Fibroblast of villous mesenchyme (primary cell): ENCODE measurements around the gene MRPL38. TPM values are rescaled to one million over a fixed set of nuclear protein-coding genes. Genes with fewer than 3 reads are reported as not detected.

ENCODE experiments used
- DNase-seq: peaks from one replicate; pipeline ENCODE4 v3.0.0-alpha.2; 2010; ENCODE audit warnings: low read depth
- H3K4me3 ChIP-seq: 2 replicates; pipeline ENCODE4 v1.5.1; 2011; ENCODE audit warnings: low read depth, mild to moderate bottlenecking, low read length
- total RNA-seq: library from RNA; depleted of rRNA; stranded (reverse); fragments of >200 nt; gene quantifications from 2 replicates; pipeline ENCODE4 v1.2.3, GENCODE V29; 2012
- TF ChIP-seq, protein P1 (sequence below): IDR thresholded peaks from 2 replicates; pipeline ENCODE4 v1.5.1; 2012; ENCODE audit warnings: low read depth, mild to moderate bottlenecking, low read length; ENCODE audit not compliant: insufficient read depth

Gene MRPL38
- 33.7 and 45.1 TPM in 2 replicates for total RNA-seq

GRCh38 chr17:75904749-75905521, at the start of gene MRPL38:
MRPL38 (minus strand) TSS chr17:75904884; CDS start chr17:75904875, 9 bp downstream.
- peak within 1 kb of the TSS; percentile 84 for H3K4me3 ChIP-seq
- TF ChIP-seq, protein P1, sequence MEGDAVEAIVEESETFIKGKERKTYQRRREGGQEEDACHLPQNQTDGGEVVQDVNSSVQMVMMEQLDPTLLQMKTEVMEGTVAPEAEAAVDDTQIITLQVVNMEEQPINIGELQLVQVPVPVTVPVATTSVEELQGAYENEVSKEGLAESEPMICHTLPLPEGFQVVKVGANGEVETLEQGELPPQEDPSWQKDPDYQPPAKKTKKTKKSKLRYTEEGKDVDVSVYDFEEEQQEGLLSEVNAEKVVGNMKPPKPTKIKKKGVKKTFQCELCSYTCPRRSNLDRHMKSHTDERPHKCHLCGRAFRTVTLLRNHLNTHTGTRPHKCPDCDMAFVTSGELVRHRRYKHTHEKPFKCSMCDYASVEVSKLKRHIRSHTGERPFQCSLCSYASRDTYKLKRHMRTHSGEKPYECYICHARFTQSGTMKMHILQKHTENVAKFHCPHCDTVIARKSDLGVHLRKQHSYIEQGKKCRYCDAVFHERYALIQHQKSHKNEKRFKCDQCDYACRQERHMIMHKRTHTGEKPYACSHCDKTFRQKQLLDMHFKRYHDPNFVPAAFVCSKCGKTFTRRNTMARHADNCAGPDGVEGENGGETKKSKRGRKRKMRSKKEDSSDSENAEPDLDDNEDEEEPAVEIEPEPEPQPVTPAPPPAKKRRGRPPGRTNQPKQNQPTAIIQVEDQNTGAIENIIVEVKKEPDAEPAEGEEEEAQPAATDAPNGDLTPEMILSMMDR, result peak; percentile 88
- peak; percentile 95 for DNase-seq

- H3K4me3 ChIP-seq, result no peak overlapping the region
- DNase-seq, result no peak
- TF ChIP-seq, protein P1, result no peak
These were observed 46.3 kb upstream of the MRPL38 start for GRCh38 chr17:75950855-75951554.

GRCh38 chr17:75950421-75950820, 45.7 kb upstream of the MRPL38 start:
- no peak overlapping the region for H3K4me3 ChIP-seq
- no peak for DNase-seq
- TF ChIP-seq, protein P1, result no peak

DNA sequence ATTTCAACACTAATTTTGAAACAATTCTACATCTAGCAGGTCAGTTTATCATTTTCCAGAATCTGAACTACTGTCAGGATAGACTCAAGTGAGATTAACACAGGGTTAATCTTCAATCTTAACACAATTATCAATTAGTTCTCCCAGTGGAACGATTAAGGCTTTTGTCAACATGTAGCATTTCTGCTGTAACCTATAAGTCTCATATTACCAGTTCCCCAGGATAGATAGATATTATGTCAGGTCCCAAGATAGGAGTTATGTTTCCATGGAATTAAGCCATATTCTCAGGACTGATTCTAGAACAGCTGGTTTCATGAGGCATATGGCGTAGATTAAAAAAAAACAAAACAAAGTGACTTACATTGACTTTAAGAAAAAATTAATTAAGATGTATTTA, 40.5 kb upstream of the MRPL38 start:
- H3K4me3 ChIP-seq, result no peak overlapping the region
- TF ChIP-seq, protein P1, result no peak
- DNase-seq, result no peak

DNA sequence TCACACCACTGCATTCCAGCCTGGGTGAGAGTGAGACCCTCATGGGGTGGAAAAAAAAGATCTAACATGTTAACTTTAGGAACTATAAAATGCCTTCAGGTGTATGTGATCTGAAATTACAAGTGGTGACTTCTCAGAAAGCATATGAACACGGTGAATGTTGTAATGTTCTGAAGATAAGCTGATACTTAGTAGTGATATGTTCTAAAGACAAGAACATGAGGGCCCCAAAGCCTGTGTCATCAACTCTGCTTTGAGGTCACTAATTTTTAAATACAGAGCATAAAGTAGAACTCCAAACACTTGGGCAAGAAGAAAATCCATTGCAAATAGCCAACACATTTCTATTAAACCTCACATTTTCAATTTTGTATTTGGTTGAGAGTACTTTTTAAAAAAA, 38.8 kb upstream of the MRPL38 start:
- DNase-seq, result no peak
- no peak overlapping the region for H3K4me3 ChIP-seq
- TF ChIP-seq, protein P1, result no peak

DNA sequence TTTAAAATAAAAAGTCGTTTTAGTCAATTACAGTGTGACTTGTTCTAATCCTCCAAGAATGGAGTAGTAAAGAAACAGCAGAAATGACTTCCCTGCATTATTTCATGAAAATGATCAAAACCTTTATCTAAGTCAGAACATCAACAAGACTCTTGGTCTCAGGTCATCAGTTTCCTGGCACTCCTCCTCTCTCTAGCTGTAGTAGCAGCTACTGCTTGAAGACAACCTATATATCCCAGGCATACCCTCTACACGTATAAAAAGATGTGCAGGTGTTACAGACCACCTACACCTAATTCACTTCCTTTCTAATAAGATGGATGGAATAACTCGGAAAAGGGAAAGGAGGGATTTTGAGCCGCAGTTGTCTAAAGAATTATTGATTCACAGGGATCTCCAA, 37.8 kb upstream of the MRPL38 start:
- TF ChIP-seq, protein P1, result no peak
- DNase-seq, result no peak
- H3K4me3 ChIP-seq, result no peak overlapping the region
